Vagina (tissue), 2 donors: Measurements from ENCODE around the gene FAM219B. TPM values are rescaled to one million over a fixed set of nuclear protein-coding genes. Genes with fewer than 3 reads are reported as not detected.

ENCODE experiments used
- DNase-seq, 2 donors: peaks; one replicate each; pipeline ENCODE4 v3.0.0-alpha.2; 2017; ENCODE audit errors: extremely low spot score in 2 of 2
- H3K27ac ChIP-seq: fragments of 200-600 bp; sonication (generic); one replicate; pipeline ENCODE4 v1.5.1; 2019
- H3K27me3 ChIP-seq: fragments of 200-600 bp; sonication (generic); one replicate; pipeline ENCODE4 v1.5.1; 2019
- H3K36me3 ChIP-seq, 2 donors: fragments of 200-600 bp; sonication (generic); one replicate each; pipeline ENCODE4 v1.5.1; 2017 to 2019
- H3K4me1 ChIP-seq: fragments of 200-600 bp; sonication (generic); one replicate; pipeline ENCODE4 v1.5.1; 2019
- H3K4me3 ChIP-seq, 2 donors: fragments of 200-600 bp; sonication (generic); 1 replicate in 1 of 2; 2 replicates in 1 of 2; pipeline ENCODE4 v1.5.1; 2016 to 2019
- H3K9me3 ChIP-seq: fragments of 200-600 bp; sonication (generic); one replicate; pipeline ENCODE4 v1.5.1; 2019
- POLR2A ChIP-seq, 2 donors: fragments of 450-650 bp; IDR thresholded peaks; one replicate each; pipeline ENCODE4 v1.6.1; 2017; ENCODE audit warnings: antibody characterized with exemption in 2 of 2, mild to moderate bottlenecking in 2 of 2, moderate library complexity in 2 of 2
- intact Hi-C: fragments of 100-400 bp; cut with DNase I; formaldehyde crosslinking; loops from one replicate; pipeline ENCODE4 v1.15.1; 2023
- total RNA-seq: library from RNA; depleted of rRNA; stranded (reverse); fragments of >200 nt; gene quantifications from one replicate; pipeline ENCODE4 v1.2.3, GENCODE V29; 2016
- TF ChIP-seq, protein P1 (sequence below), 3 experiments: fragments of 450-650 bp in 2 of 3; fragments of 200-600 bp in 1 of 3; sonication (generic) in 1 of 3; IDR thresholded peaks; one replicate each; pipeline ENCODE4 v1.5.1; 2017 to 2019; ENCODE audit warnings: antibody characterized with exemption in 3 of 3, mild to moderate bottlenecking in 2 of 3, moderate library complexity in 2 of 3

FAM219B gene
- total RNA-seq, 1 donor from 2014 or later: 51.6 TPM

DNA sequence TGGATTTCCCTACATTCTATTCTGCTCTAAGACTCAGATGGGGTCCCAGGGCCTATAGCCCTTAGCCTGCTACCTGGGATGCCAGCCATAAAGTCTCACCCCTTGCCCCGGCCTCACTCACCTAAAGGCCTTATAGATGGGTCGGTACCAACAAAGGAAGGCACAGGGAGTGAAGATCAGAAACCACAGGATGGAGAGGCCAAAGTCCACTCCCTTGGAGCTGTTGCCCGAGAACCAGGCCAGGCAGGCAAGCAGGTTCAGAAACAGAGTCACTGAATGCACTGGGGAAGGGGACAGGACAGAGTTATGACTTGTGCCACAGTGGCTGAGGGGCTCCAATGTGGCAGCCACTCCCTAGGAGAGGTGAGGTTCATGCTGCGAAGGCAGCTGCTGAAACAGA lies 56.3 kb downstream of the FAM219B start:
- Histone ChIP-seq H3K4me3 (no peak overlapping the region), H3K36me3 (peaks cover 0 to 79% of the 10 kb centered on the region in 2 donors), H3K27ac (no peak overlapping the region), H3K27me3 (no peaks in the 10 kb centered on the region), H3K9me3 (no peaks in the 10 kb centered on the region), H3K4me1 (no peaks in the 10 kb centered on the region)
- intact Hi-C loops: no loop called here
- no peak for DNase-seq
- no peak for TF ChIP-seq POLR2A (IDR thresholded peaks at IDR 0.05)
- TF ChIP-seq, protein P1, sequence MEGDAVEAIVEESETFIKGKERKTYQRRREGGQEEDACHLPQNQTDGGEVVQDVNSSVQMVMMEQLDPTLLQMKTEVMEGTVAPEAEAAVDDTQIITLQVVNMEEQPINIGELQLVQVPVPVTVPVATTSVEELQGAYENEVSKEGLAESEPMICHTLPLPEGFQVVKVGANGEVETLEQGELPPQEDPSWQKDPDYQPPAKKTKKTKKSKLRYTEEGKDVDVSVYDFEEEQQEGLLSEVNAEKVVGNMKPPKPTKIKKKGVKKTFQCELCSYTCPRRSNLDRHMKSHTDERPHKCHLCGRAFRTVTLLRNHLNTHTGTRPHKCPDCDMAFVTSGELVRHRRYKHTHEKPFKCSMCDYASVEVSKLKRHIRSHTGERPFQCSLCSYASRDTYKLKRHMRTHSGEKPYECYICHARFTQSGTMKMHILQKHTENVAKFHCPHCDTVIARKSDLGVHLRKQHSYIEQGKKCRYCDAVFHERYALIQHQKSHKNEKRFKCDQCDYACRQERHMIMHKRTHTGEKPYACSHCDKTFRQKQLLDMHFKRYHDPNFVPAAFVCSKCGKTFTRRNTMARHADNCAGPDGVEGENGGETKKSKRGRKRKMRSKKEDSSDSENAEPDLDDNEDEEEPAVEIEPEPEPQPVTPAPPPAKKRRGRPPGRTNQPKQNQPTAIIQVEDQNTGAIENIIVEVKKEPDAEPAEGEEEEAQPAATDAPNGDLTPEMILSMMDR (IDR thresholded peaks at IDR 0.05): no peak

Other genes starting within 250 kb of the FAM219B start
- gene EDC3, start 210.8 kb downstream of the FAM219B start, total RNA-seq: 23.8 TPM
- gene CYP1A1, start 181.3 kb downstream of the FAM219B start, total RNA-seq: 1.5 TPM
- not detected for gene CYP1A2, start 158.0 kb downstream of the FAM219B start, total RNA-seq
- 26.3 TPM for gene CSK, start 124.8 kb downstream of the FAM219B start, total RNA-seq
- not detected for gene LMAN1L, start 94.0 kb downstream of the FAM219B start, total RNA-seq
- not detected for gene CPLX3, start 80.2 kb downstream of the FAM219B start, total RNA-seq
- gene ULK3, start 63.7 kb downstream of the FAM219B start, total RNA-seq: 75.9 TPM
- 56.7 TPM for gene SCAMP2, start 33.5 kb downstream of the FAM219B start, total RNA-seq
- 43.2 TPM for gene MPI, start 16.8 kb downstream of the FAM219B start, total RNA-seq
- 123 TPM for gene COX5A, start 31.2 kb upstream of the FAM219B start, total RNA-seq
- 11.3 TPM for gene RPP25, start 49.9 kb upstream of the FAM219B start, total RNA-seq
- 6.6 TPM for gene SCAMP5, start 88.7 kb upstream of the FAM219B start, total RNA-seq
- 23.8 TPM for gene PPCDC, start 116.7 kb upstream of the FAM219B start, total RNA-seq